Activated T-cell treated with anti-CD3 and anti-CD28 coated beads, Interleukin-2, amount 50 U/mL, for 4 hours (primary cell): ENCODE results near the gene ULK4. TPM values are rescaled to one million over a fixed set of nuclear protein-coding genes. Genes with fewer than 3 reads are reported as not detected.

Experiments used
- ATAC-seq, 2 donors: fragments of 200-7000 bp; cut with Tn5 transposase; one replicate each; pipeline ENCODE4 v1.10.0; 2021
- DNase-seq: peaks from one replicate; pipeline ENCODE4 v3.0.0-alpha.2; 2020
- H3K27me3 Mint-ChIP-seq: one replicate; pipeline ENCODE4 v1.8.0; 2021; ENCODE audit warnings: low read depth, mixed read lengths
- H3K36me3 Mint-ChIP-seq: one replicate; pipeline ENCODE4 v1.8.0; 2022; ENCODE audit warnings: mixed read lengths; ENCODE audit not compliant: insufficient read depth
- H3K4me1 Mint-ChIP-seq: one replicate; pipeline ENCODE4 v1.8.0; 2021; ENCODE audit warnings: low read depth, mixed read lengths
- H3K4me3 Mint-ChIP-seq: one replicate; pipeline ENCODE4 v1.8.0; 2021; ENCODE audit warnings: mild to moderate bottlenecking, moderate library complexity, mixed read lengths
- H3K9me3 Mint-ChIP-seq: one replicate; pipeline ENCODE4 v1.8.0; 2021; ENCODE audit warnings: mixed read lengths
- total RNA-seq, 3 donors: library from RNA; stranded (reverse); gene quantifications; one replicate each; pipeline ENCODE4 v1.2.1, GENCODE V29; 2021

ULK4 gene
- total RNA-seq, 3 donors from 2014 or later: 7.3 to 8.8 (median 8.2) TPM

GRCh38 chr3:41521010-41521655 is 440.8 kb downstream of the ULK4 start:
- peaks cover 6% of the 10 kb centered on the region for H3K9me3 Mint-ChIP-seq
- no peak overlapping the region for H3K4me3 Mint-ChIP-seq
- H3K27me3 Mint-ChIP-seq: no peaks in the 10 kb centered on the region
- ATAC-seq (no peak), DNase-seq (no peak)
- H3K4me1 Mint-ChIP-seq: no peaks in the 10 kb centered on the region
- H3K36me3 Mint-ChIP-seq: peaks cover 4% of the 10 kb centered on the region

GRCh38 chr3:41519746-41520145 is 442.2 kb downstream of the ULK4 start:
- Mint-ChIP-seq H3K9me3 (peaks cover 6% of the 10 kb centered on the region), H3K4me3 (no peak overlapping the region), H3K27me3 (no peaks in the 10 kb centered on the region), H3K4me1 (no peaks in the 10 kb centered on the region), H3K36me3 (peaks cover 7% of the 10 kb centered on the region)
- DNase-seq (no peak), ATAC-seq (no peak)

- Mint-ChIP-seq H3K27me3 (no peaks in the 10 kb centered on the region), H3K4me3 (no peak overlapping the region), H3K9me3 (peaks cover 9% of the 10 kb centered on the region), H3K36me3 (peaks cover 5% of the 10 kb centered on the region), H3K4me1 (no peaks in the 10 kb centered on the region)
- ATAC-seq: no peak
- DNase-seq: no peak
Measured at GRCh38 chr3:41518626-41519025, 443.3 kb downstream of the ULK4 start.

- no peaks in the 10 kb centered on the region for H3K4me1 Mint-ChIP-seq
- no peak for ATAC-seq
- H3K4me3 Mint-ChIP-seq: no peak overlapping the region
- no peaks in the 10 kb centered on the region for H3K27me3 Mint-ChIP-seq
- peaks cover 19% of the 10 kb centered on the region for H3K36me3 Mint-ChIP-seq
- peaks cover 35% of the 10 kb centered on the region for H3K9me3 Mint-ChIP-seq
- no peak for DNase-seq
Measured at GRCh38 chr3:41508063-41508696, 453.7 kb downstream of the ULK4 start.

- Mint-ChIP-seq H3K27me3 (no peaks in the 10 kb centered on the region), H3K4me1 (no peaks in the 10 kb centered on the region), H3K36me3 (peaks cover 13% of the 10 kb centered on the region), H3K4me3 (no peak overlapping the region), H3K9me3 (peaks cover 29% of the 10 kb centered on the region)
- ATAC-seq: no peak
- DNase-seq: no peak
Measured at GRCh38 chr3:41507336-41508062, 454.4 kb downstream of the ULK4 start.

GRCh38 chr3:41503998-41504623 is 457.8 kb downstream of the ULK4 start:
- no peaks in the 10 kb centered on the region for H3K4me1 Mint-ChIP-seq

GRCh38 chr3:41502481-41502880 is 459.4 kb downstream of the ULK4 start:
- Mint-ChIP-seq H3K4me1 (no peaks in the 10 kb centered on the region), H3K9me3 (no peaks in the 10 kb centered on the region), H3K4me3 (no peak overlapping the region), H3K27me3 (no peaks in the 10 kb centered on the region), H3K36me3 (no peaks in the 10 kb centered on the region)
- ATAC-seq: no peak
- no peak for DNase-seq

More at GRCh38 chr3:41503998-41504623, 457.8 kb downstream of the ULK4 start:
- H3K36me3 Mint-ChIP-seq: peaks cover 6% of the 10 kb centered on the region
- DNase-seq: no peak
- peaks cover 8% of the 10 kb centered on the region for H3K9me3 Mint-ChIP-seq
- no peaks in the 10 kb centered on the region for H3K27me3 Mint-ChIP-seq
- no peak overlapping the region for H3K4me3 Mint-ChIP-seq
- ATAC-seq: no peak

GRCh38 chr3:41502023-41502422 is 459.9 kb downstream of the ULK4 start:
- Mint-ChIP-seq H3K4me3 (no peak overlapping the region), H3K9me3 (no peaks in the 10 kb centered on the region), H3K4me1 (no peaks in the 10 kb centered on the region), H3K27me3 (no peaks in the 10 kb centered on the region), H3K36me3 (no peaks in the 10 kb centered on the region)
- no peak for DNase-seq
- no peak for ATAC-seq

GRCh38 chr3:41498847-41499246 is 463.1 kb downstream of the ULK4 start:
- ATAC-seq (no peak), DNase-seq (no peak)
- Mint-ChIP-seq H3K9me3 (no peaks in the 10 kb centered on the region), H3K4me3 (no peak overlapping the region), H3K4me1 (no peaks in the 10 kb centered on the region), H3K36me3 (no peaks in the 10 kb centered on the region), H3K27me3 (no peaks in the 10 kb centered on the region)

GRCh38 chr3:41490360-41490759 is 471.5 kb downstream of the ULK4 start:
- ATAC-seq: no peak
- no peaks in the 10 kb centered on the region for H3K9me3 Mint-ChIP-seq
- H3K4me3 Mint-ChIP-seq: no peak overlapping the region
- peaks cover 3% of the 10 kb centered on the region for H3K36me3 Mint-ChIP-seq
- H3K4me1 Mint-ChIP-seq: no peaks in the 10 kb centered on the region
- H3K27me3 Mint-ChIP-seq: no peaks in the 10 kb centered on the region
- no peak for DNase-seq

GRCh38 chr3:41489231-41489630 is 472.7 kb downstream of the ULK4 start:
- no peak for ATAC-seq
- H3K27me3 Mint-ChIP-seq: no peaks in the 10 kb centered on the region
- no peaks in the 10 kb centered on the region for H3K4me1 Mint-ChIP-seq
- no peak for DNase-seq
- H3K36me3 Mint-ChIP-seq: peaks cover 3% of the 10 kb centered on the region
- peaks cover 3% of the 10 kb centered on the region for H3K9me3 Mint-ChIP-seq
- H3K4me3 Mint-ChIP-seq: no peak overlapping the region

GRCh38 chr3:41488501-41488900 is 473.4 kb downstream of the ULK4 start:
- Mint-ChIP-seq H3K4me1 (no peaks in the 10 kb centered on the region), H3K4me3 (no peak overlapping the region), H3K27me3 (no peaks in the 10 kb centered on the region), H3K36me3 (peaks cover 3% of the 10 kb centered on the region), H3K9me3 (peaks cover 3% of the 10 kb centered on the region)
- ATAC-seq (no peak), DNase-seq (no peak)

GRCh38 chr3:41485484-41485883 is 476.4 kb downstream of the ULK4 start:
- DNase-seq (no peak), ATAC-seq (no peak)
- Mint-ChIP-seq H3K36me3 (peaks cover 3% of the 10 kb centered on the region), H3K27me3 (no peaks in the 10 kb centered on the region), H3K4me3 (no peak overlapping the region), H3K4me1 (no peaks in the 10 kb centered on the region), H3K9me3 (peaks cover 3% of the 10 kb centered on the region)

GRCh38 chr3:41482134-41482533 is 479.8 kb downstream of the ULK4 start:
- Mint-ChIP-seq H3K9me3 (peaks cover 3% of the 10 kb centered on the region), H3K27me3 (no peaks in the 10 kb centered on the region), H3K36me3 (peaks cover 3% of the 10 kb centered on the region), H3K4me3 (no peak overlapping the region), H3K4me1 (no peaks in the 10 kb centered on the region)
- DNase-seq (no peak), ATAC-seq (no peak)
